ENCODE measurements around the gene PCA3.
A peak's percentile ranks its signal among the peaks of the same experiment; 100 is the strongest.

The PCA3 gene

DNA sequence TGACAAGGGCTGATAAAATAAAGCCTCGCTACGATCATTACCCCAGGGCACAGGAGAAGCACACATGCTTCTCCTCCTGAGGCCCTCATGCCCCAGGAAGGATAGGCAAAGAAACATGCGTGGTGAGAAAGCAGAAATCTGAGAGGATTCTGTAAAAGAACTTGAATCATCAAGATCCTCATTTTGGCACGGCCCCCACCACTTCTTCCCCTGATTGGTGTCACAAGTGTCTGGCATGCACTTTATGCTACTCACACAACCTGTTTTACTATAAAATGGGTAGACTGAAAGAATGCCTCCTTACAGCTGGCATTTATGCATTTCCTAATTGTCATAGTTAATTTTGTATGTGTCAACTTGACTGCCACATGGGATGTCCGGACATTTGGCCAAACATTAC, 32.1 kb downstream of the PCA3 start:
- Histone ChIP-seq H3K4me2 (no peak overlapping the region), H4K20me1 (ENCODE audit: insufficient read depth) (no peaks in the 10 kb centered on the region), H3K79me2 (ENCODE audit: insufficient read depth, low read depth) (no peaks in the 10 kb centered on the region), H3K9ac (no peak overlapping the region), H3K4me1 (ENCODE audit: low read depth, poor library complexity, severe bottlenecking) (peaks cover 28% of the 10 kb centered on the region), H3K27ac (no peak overlapping the region), H3K36me3 (ENCODE audit: insufficient read depth) (no peaks in the 10 kb centered on the region), H3K27me3 (ENCODE audit: insufficient read depth, low read depth) (no peaks in the 10 kb centered on the region), H2AFZ (ENCODE audit: low read depth) (no peak overlapping the region), H3K4me3 (IDR thresholded peaks at IDR 0.05; ENCODE audit: insufficient read depth, low read depth, low read length) (no peak overlapping the region)
- TF ChIP-seq, protein P1, sequence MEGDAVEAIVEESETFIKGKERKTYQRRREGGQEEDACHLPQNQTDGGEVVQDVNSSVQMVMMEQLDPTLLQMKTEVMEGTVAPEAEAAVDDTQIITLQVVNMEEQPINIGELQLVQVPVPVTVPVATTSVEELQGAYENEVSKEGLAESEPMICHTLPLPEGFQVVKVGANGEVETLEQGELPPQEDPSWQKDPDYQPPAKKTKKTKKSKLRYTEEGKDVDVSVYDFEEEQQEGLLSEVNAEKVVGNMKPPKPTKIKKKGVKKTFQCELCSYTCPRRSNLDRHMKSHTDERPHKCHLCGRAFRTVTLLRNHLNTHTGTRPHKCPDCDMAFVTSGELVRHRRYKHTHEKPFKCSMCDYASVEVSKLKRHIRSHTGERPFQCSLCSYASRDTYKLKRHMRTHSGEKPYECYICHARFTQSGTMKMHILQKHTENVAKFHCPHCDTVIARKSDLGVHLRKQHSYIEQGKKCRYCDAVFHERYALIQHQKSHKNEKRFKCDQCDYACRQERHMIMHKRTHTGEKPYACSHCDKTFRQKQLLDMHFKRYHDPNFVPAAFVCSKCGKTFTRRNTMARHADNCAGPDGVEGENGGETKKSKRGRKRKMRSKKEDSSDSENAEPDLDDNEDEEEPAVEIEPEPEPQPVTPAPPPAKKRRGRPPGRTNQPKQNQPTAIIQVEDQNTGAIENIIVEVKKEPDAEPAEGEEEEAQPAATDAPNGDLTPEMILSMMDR (conservative IDR thresholded peaks at IDR 0.05; ENCODE audit: low read depth, low read length): no peak

DNA sequence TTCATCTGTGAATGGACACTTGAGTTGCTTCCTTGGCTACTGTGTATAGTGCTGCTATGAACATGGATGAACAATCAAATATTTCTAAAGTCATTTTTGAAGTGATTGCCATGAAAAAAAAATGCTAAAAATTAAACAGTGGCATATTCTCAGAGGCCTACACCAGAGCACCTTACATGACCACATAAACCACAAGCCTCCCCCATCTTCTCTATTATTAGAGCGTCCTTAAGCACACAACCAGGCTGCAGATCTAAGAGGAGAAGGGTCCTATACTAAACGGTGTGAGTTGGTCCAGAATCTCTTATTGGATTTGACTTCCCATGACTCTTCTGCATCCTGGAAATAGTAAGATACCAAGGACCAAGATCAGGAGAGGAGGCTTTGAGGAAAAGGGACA, 34.3 kb downstream of the PCA3 start:
- no peaks in the 10 kb centered on the region for H3K79me2 ChIP-seq (ENCODE audit: insufficient read depth, low read depth)
- no peaks in the 10 kb centered on the region for H3K27me3 ChIP-seq (ENCODE audit: insufficient read depth, low read depth)
- H3K4me1 ChIP-seq (ENCODE audit: low read depth, poor library complexity, severe bottlenecking): peaks cover 28% of the 10 kb centered on the region
- H3K4me2 ChIP-seq: peak overlapping the region; percentile 55
- H3K27ac ChIP-seq: peak overlapping the region; percentile 39; the same call in 1 of the 2 replicates
- peak overlapping the region; percentile 45; the same call in 1 of the 2 replicates for H2AFZ ChIP-seq (ENCODE audit: low read depth)
- no peak overlapping the region for H3K9ac ChIP-seq
- H3K4me3 ChIP-seq (IDR thresholded peaks at IDR 0.05; ENCODE audit: insufficient read depth, low read depth, low read length): no peak overlapping the region
- H4K20me1 ChIP-seq (ENCODE audit: insufficient read depth): no peaks in the 10 kb centered on the region
- TF ChIP-seq, protein P1 (conservative IDR thresholded peaks at IDR 0.05; ENCODE audit: low read depth, low read length): no peak
- H3K36me3 ChIP-seq (ENCODE audit: insufficient read depth): no peaks in the 10 kb centered on the region

DNA sequence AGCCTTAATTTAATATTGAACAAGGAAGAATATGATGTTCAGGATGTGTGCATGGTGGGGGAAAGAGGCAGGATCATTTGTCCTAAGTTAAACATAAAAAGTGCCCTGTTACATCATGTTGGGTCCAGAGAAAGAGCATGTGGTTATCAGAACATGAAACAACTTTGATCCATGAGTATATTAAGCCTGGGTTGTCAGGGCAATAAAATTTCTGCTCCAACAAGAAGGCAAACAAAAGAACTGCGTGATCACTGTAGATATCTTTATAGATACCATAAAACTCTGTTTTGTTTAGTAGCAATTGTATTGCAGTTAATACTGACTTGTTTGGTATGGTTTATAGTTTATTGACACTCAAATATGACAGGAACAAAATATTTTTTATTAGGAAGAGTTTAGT, 35.2 kb downstream of the PCA3 start:
- Histone ChIP-seq H3K27ac (no peak overlapping the region), H3K79me2 (ENCODE audit: insufficient read depth, low read depth) (no peaks in the 10 kb centered on the region), H4K20me1 (ENCODE audit: insufficient read depth) (no peaks in the 10 kb centered on the region), H3K27me3 (ENCODE audit: insufficient read depth, low read depth) (no peaks in the 10 kb centered on the region), H2AFZ (ENCODE audit: low read depth) (no peak overlapping the region), H3K4me3 (IDR thresholded peaks at IDR 0.05; ENCODE audit: insufficient read depth, low read depth, low read length) (no peak overlapping the region), H3K4me1 (ENCODE audit: low read depth, poor library complexity, severe bottlenecking) (peaks cover 28% of the 10 kb centered on the region), H3K9ac (no peak overlapping the region), H3K4me2 (no peak overlapping the region), H3K36me3 (ENCODE audit: insufficient read depth) (no peaks in the 10 kb centered on the region)
- TF ChIP-seq, protein P1 (conservative IDR thresholded peaks at IDR 0.05; ENCODE audit: low read depth, low read length): no peak

DNA sequence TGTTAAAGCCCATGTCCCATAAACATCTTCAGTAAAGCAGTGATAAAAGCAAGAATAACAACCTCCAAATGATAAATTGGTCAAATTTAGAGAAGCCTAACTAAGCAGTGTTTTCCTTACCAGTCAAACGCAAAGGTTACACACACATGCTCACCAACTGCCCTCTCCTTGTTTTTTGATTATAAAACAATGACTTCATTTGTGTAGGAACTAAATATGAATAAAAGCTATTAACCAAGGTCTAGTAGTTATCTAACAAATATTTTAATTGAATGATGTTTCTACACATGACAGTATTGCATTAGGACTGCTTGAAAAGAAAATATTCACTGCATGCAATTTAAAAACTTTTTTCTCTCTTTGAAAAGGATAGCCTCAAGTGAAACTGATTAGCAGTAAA, 36.7 kb downstream of the PCA3 start:
- H4K20me1 ChIP-seq (ENCODE audit: insufficient read depth): no peaks in the 10 kb centered on the region
- peaks cover 28% of the 10 kb centered on the region for H3K4me1 ChIP-seq (ENCODE audit: low read depth, poor library complexity, severe bottlenecking)
- H3K9ac ChIP-seq: no peak overlapping the region
- H3K79me2 ChIP-seq (ENCODE audit: insufficient read depth, low read depth): no peaks in the 10 kb centered on the region
- no peak overlapping the region for H3K4me2 ChIP-seq
- H3K27me3 ChIP-seq (ENCODE audit: insufficient read depth, low read depth): no peaks in the 10 kb centered on the region
- H2AFZ ChIP-seq (ENCODE audit: low read depth): no peak overlapping the region
- TF ChIP-seq, protein P1 (conservative IDR thresholded peaks at IDR 0.05; ENCODE audit: low read depth, low read length): no peak
- no peak overlapping the region for H3K4me3 ChIP-seq (IDR thresholded peaks at IDR 0.05; ENCODE audit: insufficient read depth, low read depth, low read length)
- no peaks in the 10 kb centered on the region for H3K36me3 ChIP-seq (ENCODE audit: insufficient read depth)
- H3K27ac ChIP-seq: no peak overlapping the region

Measured in KMS-11 (cell line).